ENCODE data around the gene PLCH1. TPM values are rescaled to one million over a fixed set of nuclear protein-coding genes. Genes with fewer than 3 reads are reported as not detected.
A peak's percentile ranks its signal among the peaks of the same experiment; 100 is the strongest.

The PLCH1 gene
- total RNA-seq, 1 donor from 2014 or later = 0.26 TPM

DNA sequence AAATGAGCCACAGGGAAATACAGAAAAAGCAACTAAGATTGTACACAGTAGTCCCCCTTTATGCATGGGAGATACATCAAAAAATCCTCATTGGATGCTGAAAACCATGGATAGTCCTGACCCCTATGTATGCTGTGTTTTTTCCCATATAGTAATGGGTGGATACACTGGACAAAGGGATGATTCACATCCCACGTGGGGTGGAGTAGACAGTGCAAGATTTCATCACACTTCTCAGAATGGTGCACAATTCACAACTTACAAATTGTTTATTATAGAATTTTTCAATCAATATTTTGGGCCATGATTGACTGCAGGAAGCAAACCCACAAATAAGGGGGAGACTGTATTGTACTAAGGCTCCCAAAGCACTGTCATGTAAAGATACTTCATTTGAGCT is 227.0 kb downstream of the PLCH1 start:
- no peak overlapping the region for H3K4me3 ChIP-seq (ENCODE audit: low read depth, low read length)
- H3K36me3 ChIP-seq (ENCODE audit: control insufficient read depth, insufficient read depth, low read length) = no peaks in the 10 kb centered on the region
- FAIRE-seq (no peak), DNase-seq (ENCODE audit: low read depth) (peak; percentile 61)
- H3K27me3 ChIP-seq (ENCODE audit: control insufficient read depth, insufficient read depth, low read length) = no peaks in the 10 kb centered on the region
- TF ChIP-seq, protein P1, sequence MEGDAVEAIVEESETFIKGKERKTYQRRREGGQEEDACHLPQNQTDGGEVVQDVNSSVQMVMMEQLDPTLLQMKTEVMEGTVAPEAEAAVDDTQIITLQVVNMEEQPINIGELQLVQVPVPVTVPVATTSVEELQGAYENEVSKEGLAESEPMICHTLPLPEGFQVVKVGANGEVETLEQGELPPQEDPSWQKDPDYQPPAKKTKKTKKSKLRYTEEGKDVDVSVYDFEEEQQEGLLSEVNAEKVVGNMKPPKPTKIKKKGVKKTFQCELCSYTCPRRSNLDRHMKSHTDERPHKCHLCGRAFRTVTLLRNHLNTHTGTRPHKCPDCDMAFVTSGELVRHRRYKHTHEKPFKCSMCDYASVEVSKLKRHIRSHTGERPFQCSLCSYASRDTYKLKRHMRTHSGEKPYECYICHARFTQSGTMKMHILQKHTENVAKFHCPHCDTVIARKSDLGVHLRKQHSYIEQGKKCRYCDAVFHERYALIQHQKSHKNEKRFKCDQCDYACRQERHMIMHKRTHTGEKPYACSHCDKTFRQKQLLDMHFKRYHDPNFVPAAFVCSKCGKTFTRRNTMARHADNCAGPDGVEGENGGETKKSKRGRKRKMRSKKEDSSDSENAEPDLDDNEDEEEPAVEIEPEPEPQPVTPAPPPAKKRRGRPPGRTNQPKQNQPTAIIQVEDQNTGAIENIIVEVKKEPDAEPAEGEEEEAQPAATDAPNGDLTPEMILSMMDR (IDR thresholded peaks at IDR 0.05; ENCODE audit: insufficient read depth, low read length, severe bottlenecking) = no peak

DNA sequence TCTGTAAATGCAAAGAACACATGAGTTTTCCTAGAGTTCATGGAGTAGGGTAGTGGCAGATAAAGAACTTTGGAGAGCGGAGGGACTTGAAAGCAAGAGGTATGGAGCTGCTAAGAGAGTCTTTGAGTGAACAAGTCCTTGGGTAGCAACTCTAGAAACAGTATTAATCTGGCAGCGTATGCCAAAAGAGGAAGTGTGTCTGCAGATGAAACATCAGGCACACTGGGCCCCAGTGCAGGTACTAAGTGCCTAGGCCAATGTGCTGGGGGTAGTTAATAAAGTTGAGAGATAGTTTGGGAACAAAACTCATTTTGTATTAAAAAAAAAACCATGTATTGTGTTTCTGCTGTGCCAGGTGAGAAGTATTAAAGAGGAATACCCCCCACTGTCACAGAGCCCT is 228.4 kb downstream of the PLCH1 start:
- FAIRE-seq = no peak
- H3K4me3 ChIP-seq (ENCODE audit: low read depth, low read length) = no peak overlapping the region
- no peaks in the 10 kb centered on the region for H3K27me3 ChIP-seq (ENCODE audit: control insufficient read depth, insufficient read depth, low read length)
- DNase-seq (ENCODE audit: low read depth) = no peak
- TF ChIP-seq, protein P1 (IDR thresholded peaks at IDR 0.05; ENCODE audit: insufficient read depth, low read length, severe bottlenecking) = no peak
- H3K36me3 ChIP-seq (ENCODE audit: control insufficient read depth, insufficient read depth, low read length) = no peaks in the 10 kb centered on the region

DNA sequence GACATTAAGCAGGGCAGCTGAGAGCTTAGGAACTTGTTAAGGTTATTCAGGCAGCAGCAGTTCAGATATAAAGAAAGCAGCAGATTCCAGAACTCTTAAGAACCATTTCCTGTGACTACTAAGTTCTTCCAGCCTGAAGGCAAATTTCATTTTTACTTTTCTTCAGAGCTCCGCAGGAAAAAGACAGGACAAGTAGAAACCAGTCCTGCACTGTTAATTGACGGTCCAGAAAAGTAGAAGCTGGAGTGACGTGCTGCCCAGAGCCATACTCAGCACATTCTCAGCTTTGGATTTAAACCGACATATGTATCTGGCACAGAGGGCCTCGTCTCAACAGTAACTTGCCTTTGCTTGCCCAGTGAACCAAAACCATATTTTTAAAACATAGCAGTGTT is 232.0 kb downstream of the PLCH1 start:
- TF ChIP-seq, protein P1 (IDR thresholded peaks at IDR 0.05; ENCODE audit: insufficient read depth, low read length, severe bottlenecking) = no peak
- peak; percentile 96 for DNase-seq (ENCODE audit: low read depth)
- peak; percentile 28 for FAIRE-seq
- H3K4me3 ChIP-seq (ENCODE audit: low read depth, low read length) = no peak overlapping the region
- no peaks in the 10 kb centered on the region for H3K36me3 ChIP-seq (ENCODE audit: control insufficient read depth, insufficient read depth, low read length)
- H3K27me3 ChIP-seq (ENCODE audit: control insufficient read depth, insufficient read depth, low read length) = no peaks in the 10 kb centered on the region

DNA sequence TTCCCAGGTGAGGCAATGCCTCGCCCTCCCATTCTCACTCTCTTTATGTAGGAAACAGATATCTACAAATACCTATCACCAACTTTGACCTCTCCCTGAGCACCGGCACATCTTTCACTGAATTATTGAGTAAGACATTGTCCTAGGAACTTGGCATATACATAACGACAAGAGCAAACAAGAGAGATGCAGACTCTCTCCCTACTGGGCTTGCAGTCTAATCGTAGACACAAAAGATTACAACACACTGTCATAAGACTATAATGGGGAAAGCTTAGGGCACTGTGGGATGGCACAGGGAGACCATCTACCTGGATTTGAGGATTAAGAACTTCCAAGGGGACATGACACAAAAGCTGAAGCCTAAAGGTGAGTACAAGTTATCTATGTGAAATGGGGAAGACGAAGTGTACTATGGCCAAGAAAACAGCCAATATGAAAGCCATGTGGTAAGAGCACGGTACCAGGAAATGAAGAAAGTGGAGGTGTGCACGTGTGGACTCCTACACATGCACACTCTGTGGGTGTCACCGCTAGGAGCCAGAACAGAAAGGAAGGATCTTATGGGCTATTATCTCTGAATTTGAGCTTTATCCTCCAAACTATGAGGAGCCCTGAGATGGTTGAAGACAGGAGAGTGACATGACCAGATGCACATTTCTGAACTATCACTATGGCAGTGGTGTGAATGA is 232.6 kb downstream of the PLCH1 start:
- Histone ChIP-seq H3K27me3 (ENCODE audit: control insufficient read depth, insufficient read depth, low read length) (no peaks in the 10 kb centered on the region), H3K36me3 (ENCODE audit: control insufficient read depth, insufficient read depth, low read length) (no peaks in the 10 kb centered on the region), H3K4me3 (ENCODE audit: low read depth, low read length) (no peak overlapping the region)
- FAIRE-seq (peak; percentile 90), DNase-seq (ENCODE audit: low read depth) (no peak)
- TF ChIP-seq, protein P1 (IDR thresholded peaks at IDR 0.05; ENCODE audit: insufficient read depth, low read length, severe bottlenecking) = no peak

DNA sequence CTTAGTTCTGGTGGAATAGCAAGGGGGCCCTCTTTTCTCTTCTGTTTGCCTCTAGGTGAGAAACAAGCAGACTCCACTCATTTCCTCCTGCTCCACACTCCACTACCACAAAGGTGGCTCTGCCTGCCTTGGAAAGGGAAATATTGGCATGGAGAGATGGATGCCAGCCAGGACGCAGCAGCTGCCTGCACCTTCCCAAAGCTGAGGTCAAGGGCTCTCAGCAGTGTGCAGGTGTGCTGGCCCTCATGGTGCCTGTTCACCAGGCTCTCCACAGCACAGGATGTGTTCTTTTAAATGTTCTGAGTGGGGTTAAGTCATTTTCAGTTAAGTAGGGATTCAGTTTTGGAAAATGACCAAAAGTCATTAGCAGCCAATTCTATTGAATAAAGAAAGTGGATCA is 240.2 kb downstream of the PLCH1 start:
- DNase-seq (ENCODE audit: low read depth) (no peak), FAIRE-seq (no peak)
- Histone ChIP-seq H3K36me3 (ENCODE audit: control insufficient read depth, insufficient read depth, low read length) (no peaks in the 10 kb centered on the region), H3K27me3 (ENCODE audit: control insufficient read depth, insufficient read depth, low read length) (no peaks in the 10 kb centered on the region), H3K4me3 (ENCODE audit: low read depth, low read length) (no peak overlapping the region)
- TF ChIP-seq, protein P1 (IDR thresholded peaks at IDR 0.05; ENCODE audit: insufficient read depth, low read length, severe bottlenecking) = no peak

DNA sequence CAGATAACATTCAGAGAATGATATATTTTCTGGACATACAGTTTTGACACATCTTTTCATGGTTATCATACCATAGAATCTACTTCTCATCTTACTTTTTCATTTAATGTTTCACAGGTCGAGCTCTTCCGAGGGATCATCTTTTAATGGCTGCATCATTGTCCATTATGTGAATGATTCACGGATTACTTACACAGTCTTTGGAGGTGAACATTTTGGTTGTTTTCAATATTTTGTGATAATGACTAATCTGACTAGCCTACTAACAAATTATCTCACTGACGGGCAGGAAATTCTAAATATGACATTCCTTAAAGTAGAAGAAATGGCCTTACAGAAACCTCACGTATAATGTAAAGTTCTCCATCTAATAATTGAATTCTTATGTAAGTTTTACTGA is 242.2 kb downstream of the PLCH1 start:
- DNase-seq (ENCODE audit: low read depth) = no peak
- TF ChIP-seq, protein P1 (IDR thresholded peaks at IDR 0.05; ENCODE audit: insufficient read depth, low read length, severe bottlenecking) = no peak
- Histone ChIP-seq H3K36me3 (ENCODE audit: control insufficient read depth, insufficient read depth, low read length) (no peaks in the 10 kb centered on the region), H3K4me3 (ENCODE audit: low read depth, low read length) (no peak overlapping the region), H3K27me3 (ENCODE audit: control insufficient read depth, insufficient read depth, low read length) (no peaks in the 10 kb centered on the region)
- no peak for FAIRE-seq

Data from bronchial epithelial cell (primary cell).